Measurements from ENCODE around the gene FAM98C. TPM values are rescaled to one million over a fixed set of nuclear protein-coding genes. Genes with fewer than 3 reads are reported as not detected.
A peak's percentile ranks its signal among the peaks of the same experiment; 100 is the strongest.

Gene FAM98C
- total RNA-seq: 10 to 100 TPM; 21.0 to 25.9 TPM

DNA sequence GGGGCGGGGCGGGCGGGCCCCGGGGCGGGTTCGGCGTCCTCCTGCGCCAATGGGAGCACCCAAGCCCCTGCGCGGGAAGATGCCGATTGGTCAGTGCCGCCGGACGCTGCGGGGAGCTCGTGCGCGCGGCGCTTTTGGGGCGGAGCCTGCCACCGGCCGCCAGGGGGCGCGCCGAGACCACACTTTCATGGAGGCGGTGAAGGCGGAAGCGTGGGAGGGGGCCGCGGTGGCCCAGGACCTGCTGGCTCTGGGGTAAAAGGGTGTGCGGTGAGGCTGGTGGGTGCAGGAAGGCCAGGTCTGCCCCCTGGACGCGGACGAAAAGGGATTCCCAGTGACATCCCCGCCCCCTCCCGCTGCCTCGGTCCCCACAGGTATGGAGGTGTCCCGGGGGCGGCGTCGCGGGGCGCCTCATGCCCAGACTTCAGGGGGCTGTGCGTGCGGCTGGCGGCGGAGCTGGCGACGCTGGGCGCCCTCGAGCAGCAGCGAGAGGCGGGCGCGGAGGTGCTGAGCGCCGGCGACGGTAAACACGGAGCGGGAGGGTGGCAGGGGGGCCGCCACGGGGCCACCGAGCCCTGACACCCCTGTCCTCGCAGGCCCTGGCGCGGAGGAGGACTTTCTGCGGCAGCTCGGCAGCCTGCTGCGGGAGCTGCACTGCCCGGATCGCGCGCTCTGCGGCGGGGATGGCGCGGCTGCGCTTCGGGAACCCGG lies at the start of gene FAM98C:
Gene FAM98C, plus strand, starts transcription at position 127 of the 708 bp plus-strand sequence. Its CDS starts 61 bp downstream, at position 188.
- DNase-seq: peak; percentile 96
- peaks cover 26% of the 10 kb centered on the region for H3K4me1 Mint-ChIP-seq (ENCODE audit: low read depth)

GRCh38 chr19:38355728-38356725 lies 46.9 kb upstream of the FAM98C start:
- H3K27me3 Mint-ChIP-seq (ENCODE audit: low read depth): peaks cover 25% of the 10 kb centered on the region
- ChIA-PET CTCF (no interaction called here), POLR2A (no interaction called here)
- no peak for DNase-seq
- peaks cover 4% of the 10 kb centered on the region for H3K4me1 Mint-ChIP-seq (ENCODE audit: low read depth)
- H3K36me3 Mint-ChIP-seq (ENCODE audit: low read depth): no peaks in the 10 kb centered on the region
- no peak for ATAC-seq
- no peak overlapping the region for H3K27ac Mint-ChIP-seq
- no peaks in the 10 kb centered on the region for H3K9me3 Mint-ChIP-seq (ENCODE audit: insufficient read depth)
- H3K4me3 Mint-ChIP-seq: no peak overlapping the region

More for the DNA sequence above, at the start of gene FAM98C:
- no peaks in the 10 kb centered on the region for H3K9me3 Mint-ChIP-seq (ENCODE audit: insufficient read depth)
- H3K27me3 Mint-ChIP-seq (ENCODE audit: low read depth): peaks cover 5% of the 10 kb centered on the region
- CTCF ChIA-PET: interaction anchor here (0.6 to 2.5 kb wide), 69 partner anchors 9 to 556 kb away, joined by 3 to 57 read pairs (median 4); partner anchors contain the start of genes ACTN4, CATSPERG, EIF3K and GGN
- H3K36me3 Mint-ChIP-seq (ENCODE audit: low read depth): peaks cover 11% of the 10 kb centered on the region
- H3K4me3 Mint-ChIP-seq: peak within 1 kb of the TSS; percentile 84
- POLR2A ChIA-PET: interaction anchor here (0.5 to 2.0 kb wide), 8 partner anchors 8 to 496 kb away, joined by 3 to 10 read pairs (median 4); partner anchors contain the start of genes GGN, HNRNPL, PSMD8 and SIPA1L3
- peak within 1 kb of the TSS; percentile 93 for H3K27ac Mint-ChIP-seq
- peak; percentile 99 for ATAC-seq

- no peak overlapping the region for H3K27ac Mint-ChIP-seq
- CTCF ChIA-PET: interaction anchor here (0.8 to 2.2 kb wide), 2 partner anchors 16 to 114 kb away, joined by 3 to 7 read pairs; partner anchors contain the start of gene PSMD8
Observed at GRCh38 chr19:38358071-38358470, 44.8 kb upstream of the FAM98C start.

GRCh38 chr19:38359242-38360021 lies 43.5 kb upstream of the FAM98C start:
- ChIA-PET CTCF (interaction anchor here (1.1 to 2.2 kb wide), 3 partner anchors 23 to 115 kb away, joined by 4 to 7 read pairs (median 4); partner anchors contain the start of genes CATSPERG and FAM98C), POLR2A (interaction anchor here (0.6 to 3.1 kb wide), 4 partner anchors 15 to 95 kb away, joined by 3 to 15 read pairs (median 4); partner anchors contain the start of genes PSMD8 and SPINT2)
- ATAC-seq (no peak), DNase-seq (no peak)
- Mint-ChIP-seq H3K4me3 (no peak overlapping the region), H3K9me3 (ENCODE audit: insufficient read depth) (no peaks in the 10 kb centered on the region), H3K27me3 (ENCODE audit: low read depth) (peaks cover 32% of the 10 kb centered on the region), H3K4me1 (ENCODE audit: low read depth) (peaks cover 18% of the 10 kb centered on the region), H3K36me3 (ENCODE audit: low read depth) (no peaks in the 10 kb centered on the region), H3K27ac (no peak overlapping the region)

More at GRCh38 chr19:38358071-38358470, 44.8 kb upstream of the FAM98C start:
- H3K9me3 Mint-ChIP-seq (ENCODE audit: insufficient read depth): no peaks in the 10 kb centered on the region
- H3K27me3 Mint-ChIP-seq (ENCODE audit: low read depth): peaks cover 32% of the 10 kb centered on the region
- H3K4me3 Mint-ChIP-seq: no peak overlapping the region
- ATAC-seq (no peak), DNase-seq (no peak)
- no peaks in the 10 kb centered on the region for H3K36me3 Mint-ChIP-seq (ENCODE audit: low read depth)
- POLR2A ChIA-PET: no interaction called here
- H3K4me1 Mint-ChIP-seq (ENCODE audit: low read depth): peaks cover 18% of the 10 kb centered on the region

DNA sequence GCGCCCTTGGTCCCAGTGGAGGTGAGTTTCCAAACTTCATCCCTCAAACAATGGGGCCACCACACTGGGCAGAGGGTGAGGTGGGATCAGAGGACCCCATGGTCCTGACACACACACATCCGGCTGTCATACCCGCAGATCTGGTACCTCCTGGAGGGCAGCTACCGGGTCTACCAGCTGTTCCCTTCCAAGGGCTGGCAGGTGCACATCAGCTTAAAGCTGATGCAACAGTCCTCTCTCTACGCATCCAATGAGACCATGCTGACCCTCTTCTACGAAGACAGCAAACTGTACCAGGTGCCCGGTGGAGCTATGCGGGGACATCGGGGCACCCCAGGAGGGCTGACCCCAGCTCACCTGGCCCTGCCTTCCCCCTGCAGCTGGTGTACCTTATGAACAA lies 42.5 kb upstream of the FAM98C start:
- ChIA-PET POLR2A (interaction anchor here (2.0 to 3.1 kb wide), 2 partner anchors 14 to 96 kb away, joined by 4 to 15 read pairs; partner anchors contain the start of genes PSMD8 and SPINT2), CTCF (interaction anchor here (1.3 kb wide), 1 partner anchor 14 kb away, joined by 6 read pairs; the partner anchor contains the start of gene PSMD8)
- ATAC-seq: no peak
- Mint-ChIP-seq H3K9me3 (ENCODE audit: insufficient read depth) (no peaks in the 10 kb centered on the region), H3K27me3 (ENCODE audit: low read depth) (peaks cover 32% of the 10 kb centered on the region), H3K27ac (no peak overlapping the region), H3K36me3 (ENCODE audit: low read depth) (no peaks in the 10 kb centered on the region), H3K4me1 (ENCODE audit: low read depth) (peaks cover 18% of the 10 kb centered on the region), H3K4me3 (no peak overlapping the region)
- DNase-seq: no peak

- Mint-ChIP-seq H3K36me3 (ENCODE audit: low read depth) (no peaks in the 10 kb centered on the region), H3K27me3 (ENCODE audit: low read depth) (peaks cover 32% of the 10 kb centered on the region), H3K27ac (no peak overlapping the region), H3K4me3 (peak overlapping the region; percentile 86), H3K9me3 (ENCODE audit: insufficient read depth) (no peaks in the 10 kb centered on the region), H3K4me1 (ENCODE audit: low read depth) (peaks cover 18% of the 10 kb centered on the region)
- no peak for ATAC-seq
- POLR2A ChIA-PET: interaction anchor here (1.1 to 3.1 kb wide), 4 partner anchors 10 to 96 kb away, joined by 3 to 15 read pairs (median 4); partner anchors contain the start of genes CATSPERG, PSMD8 and SPINT2
- no peak for DNase-seq
- CTCF ChIA-PET: interaction anchor here (1.3 to 1.9 kb wide), 3 partner anchors 13 to 42 kb away, joined by 5 to 8 read pairs (median 6); partner anchors contain the start of genes FAM98C and PSMD8
Observed at GRCh38 chr19:38360839-38361631, 41.9 kb upstream of the FAM98C start.

- Mint-ChIP-seq H3K4me3 (peak overlapping the region; percentile 86), H3K4me1 (ENCODE audit: low read depth) (peaks cover 18% of the 10 kb centered on the region), H3K36me3 (ENCODE audit: low read depth) (no peaks in the 10 kb centered on the region), H3K9me3 (ENCODE audit: insufficient read depth) (no peaks in the 10 kb centered on the region), H3K27me3 (ENCODE audit: low read depth) (peaks cover 28% of the 10 kb centered on the region), H3K27ac (peak overlapping the region; percentile 74)
- ChIA-PET CTCF (interaction anchor here (1.3 to 1.9 kb wide), 3 partner anchors 13 to 41 kb away, joined by 5 to 8 read pairs (median 8); partner anchors contain the start of genes CATSPERG, FAM98C and PSMD8), POLR2A (interaction anchor here (1.1 to 3.1 kb wide), 5 partner anchors 10 to 97 kb away, joined by 3 to 15 read pairs (median 4); partner anchors contain the start of genes CATSPERG, PSMD8 and SPINT2)
- DNase-seq: peak; percentile 83
- peak; percentile 81 for ATAC-seq
Observed at GRCh38 chr19:38361633-38362075, 41.2 kb upstream of the FAM98C start.

GRCh38 chr19:38362076-38362945 lies 40.6 kb upstream of the FAM98C start:
- CTCF ChIA-PET: interaction anchor here (1.3 to 1.9 kb wide), 3 partner anchors 12 to 40 kb away, joined by 5 to 8 read pairs (median 8); partner anchors contain the start of genes CATSPERG, FAM98C and PSMD8
- peak overlapping the region; percentile 74 for H3K27ac Mint-ChIP-seq
- ATAC-seq: peak; percentile 74
- H3K4me1 Mint-ChIP-seq (ENCODE audit: low read depth): peaks cover 18% of the 10 kb centered on the region
- POLR2A ChIA-PET: interaction anchor here (1.2 to 3.1 kb wide), 3 partner anchors 11 to 26 kb away, joined by 3 to 15 read pairs (median 3); partner anchors contain the start of genes CATSPERG and PSMD8
- no peaks in the 10 kb centered on the region for H3K9me3 Mint-ChIP-seq (ENCODE audit: insufficient read depth)
- H3K27me3 Mint-ChIP-seq (ENCODE audit: low read depth): peaks cover 28% of the 10 kb centered on the region
- peak; percentile 93 for DNase-seq
- no peaks in the 10 kb centered on the region for H3K36me3 Mint-ChIP-seq (ENCODE audit: low read depth)
- peak overlapping the region; percentile 86 for H3K4me3 Mint-ChIP-seq
